ENCODE results near the gene TIMP1. TPM values are rescaled to one million over a fixed set of nuclear protein-coding genes. Genes with fewer than 3 reads are reported as not detected.

The TIMP1 gene
- total RNA-seq, 4 donors from 2014 or later = 46.5 to 395 (median 89.3) TPM

DNA sequence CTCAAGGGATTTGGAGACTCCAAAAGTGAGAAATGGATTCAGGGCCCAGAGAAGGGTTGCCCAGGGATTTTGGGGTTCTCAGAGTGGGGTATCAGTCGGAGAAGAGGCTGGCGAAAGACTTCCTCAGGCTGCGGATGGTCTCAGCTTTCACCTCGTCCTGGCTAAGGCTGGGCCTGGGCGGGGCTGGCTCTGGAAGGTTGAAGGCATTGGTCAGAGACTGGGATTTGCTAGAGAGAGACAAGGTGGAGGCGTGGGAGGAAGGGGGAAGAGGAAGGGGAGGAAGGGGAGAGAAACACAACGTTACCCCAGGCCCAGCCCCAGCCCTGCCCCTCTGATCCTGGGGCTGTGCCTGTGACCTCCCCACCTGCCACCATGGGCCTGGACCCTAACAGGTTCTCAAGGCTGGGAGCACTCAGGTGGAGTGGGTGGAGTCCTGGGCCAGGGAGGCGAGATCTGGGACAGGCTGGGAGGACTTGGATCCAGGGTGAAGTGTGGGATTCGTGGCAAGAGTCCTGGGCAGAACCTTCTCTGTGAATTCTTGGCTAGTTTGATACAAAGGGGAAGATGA lies 9.4 kb upstream of the TIMP1 start:
- DNase-seq = no peak
- no peaks in the 10 kb centered on the region for H3K9me3 ChIP-seq
- WGBS, 2 donors = 70 to 75% methylated on average over 8 to 9 of the region's 9 CpGs
- H3K27ac ChIP-seq = no peak overlapping the region
- no peaks in the 10 kb centered on the region for H3K27me3 ChIP-seq
- H3K4me1 ChIP-seq = peaks cover 0 to 13% of the 10 kb centered on the region in 2 donors
- peaks cover 11 to 26% of the 10 kb centered on the region in 2 donors for H3K36me3 ChIP-seq
- no peak overlapping the region for H3K4me3 ChIP-seq (replicated peaks in 1 of 3)
- intact Hi-C loops (cut with DNase I) = no loop called here
- TF ChIP-seq, protein P1, sequence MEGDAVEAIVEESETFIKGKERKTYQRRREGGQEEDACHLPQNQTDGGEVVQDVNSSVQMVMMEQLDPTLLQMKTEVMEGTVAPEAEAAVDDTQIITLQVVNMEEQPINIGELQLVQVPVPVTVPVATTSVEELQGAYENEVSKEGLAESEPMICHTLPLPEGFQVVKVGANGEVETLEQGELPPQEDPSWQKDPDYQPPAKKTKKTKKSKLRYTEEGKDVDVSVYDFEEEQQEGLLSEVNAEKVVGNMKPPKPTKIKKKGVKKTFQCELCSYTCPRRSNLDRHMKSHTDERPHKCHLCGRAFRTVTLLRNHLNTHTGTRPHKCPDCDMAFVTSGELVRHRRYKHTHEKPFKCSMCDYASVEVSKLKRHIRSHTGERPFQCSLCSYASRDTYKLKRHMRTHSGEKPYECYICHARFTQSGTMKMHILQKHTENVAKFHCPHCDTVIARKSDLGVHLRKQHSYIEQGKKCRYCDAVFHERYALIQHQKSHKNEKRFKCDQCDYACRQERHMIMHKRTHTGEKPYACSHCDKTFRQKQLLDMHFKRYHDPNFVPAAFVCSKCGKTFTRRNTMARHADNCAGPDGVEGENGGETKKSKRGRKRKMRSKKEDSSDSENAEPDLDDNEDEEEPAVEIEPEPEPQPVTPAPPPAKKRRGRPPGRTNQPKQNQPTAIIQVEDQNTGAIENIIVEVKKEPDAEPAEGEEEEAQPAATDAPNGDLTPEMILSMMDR (IDR thresholded peaks at IDR 0.05) = no peak
- no peak for TF ChIP-seq POLR2A (IDR thresholded peaks at IDR 0.05)

DNA sequence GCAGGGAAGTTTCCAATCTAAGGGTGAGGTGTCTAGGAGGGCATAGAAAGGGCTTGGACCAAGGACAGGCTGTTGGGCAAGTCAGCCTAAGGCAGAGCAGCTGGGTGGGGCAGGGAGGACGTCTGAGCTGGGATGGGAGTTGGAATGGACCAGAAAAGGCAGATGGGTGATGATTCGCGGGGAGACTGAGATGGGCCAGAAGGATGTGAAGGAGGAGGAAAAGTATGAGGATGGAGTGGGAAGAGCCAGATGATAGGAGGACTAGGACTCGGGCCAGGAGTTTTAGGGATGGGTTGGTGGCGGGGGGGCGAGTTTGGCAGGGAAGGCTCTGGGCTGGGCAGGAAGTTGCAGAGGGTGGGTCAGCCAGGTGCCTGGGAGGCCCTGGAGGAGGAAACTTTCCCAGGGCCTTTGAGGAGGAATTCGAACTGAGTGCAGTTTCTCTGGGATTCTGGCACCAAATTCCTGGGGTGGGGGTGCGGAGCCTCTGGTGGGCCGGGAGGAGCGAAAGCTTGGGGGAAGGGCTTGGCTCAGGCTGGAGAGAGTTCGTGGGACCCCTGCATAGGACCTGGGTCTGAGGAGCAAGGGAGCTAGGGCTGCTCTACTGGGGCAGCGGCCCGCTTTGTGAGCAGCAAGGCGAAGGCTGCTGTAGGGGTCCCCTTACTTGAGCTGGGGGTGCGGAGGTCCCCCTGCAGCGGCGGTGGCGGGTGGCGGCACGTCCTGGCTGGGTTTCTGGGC lies 8.7 kb upstream of the TIMP1 start:
- Histone ChIP-seq H3K27me3 (no peaks in the 10 kb centered on the region), H3K4me3 (replicated peaks in 1 of 3) (no peak overlapping the region), H3K9me3 (no peaks in the 10 kb centered on the region), H3K4me1 (peaks cover 0 to 13% of the 10 kb centered on the region in 2 donors), H3K27ac (peak overlapping the region in 1 of 3 donors; percentile 36), H3K36me3 (peaks cover 11 to 21% of the 10 kb centered on the region in 2 donors)
- no peak for DNase-seq
- WGBS, 2 donors = 27 to 30% methylated on average over 7 of the region's 20 CpGs
- intact Hi-C loops (cut with DNase I) = no loop called here
- TF ChIP-seq, protein P1 (IDR thresholded peaks at IDR 0.05) = no peak
- no peak for TF ChIP-seq POLR2A (IDR thresholded peaks at IDR 0.05)

DNA sequence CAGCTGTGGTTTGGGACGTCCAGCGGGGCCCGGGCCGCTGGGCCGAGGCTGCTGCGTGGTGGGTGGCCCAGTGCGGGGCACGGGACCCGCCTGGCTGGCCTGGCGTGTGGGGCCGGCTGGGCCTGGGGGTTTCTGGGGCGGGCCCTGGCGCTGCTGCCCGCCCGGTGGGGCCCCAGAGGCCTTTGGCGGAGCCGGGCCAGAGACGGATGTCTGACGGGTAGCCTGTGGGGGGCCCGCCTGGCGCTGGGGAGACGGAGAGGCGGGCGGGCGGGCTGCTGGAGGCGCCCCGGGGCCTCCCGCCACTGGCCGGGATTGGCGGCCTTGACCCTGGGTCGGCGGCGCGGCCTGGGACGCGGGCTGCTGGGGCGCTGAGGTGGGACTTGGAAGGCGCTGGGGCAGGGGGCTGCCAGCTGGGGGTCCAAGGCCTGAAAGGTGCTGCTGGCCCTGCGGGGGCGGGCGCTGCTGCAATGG lies 8.1 kb upstream of the TIMP1 start:
- Histone ChIP-seq H3K27me3 (no peaks in the 10 kb centered on the region), H3K4me3 (replicated peaks in 1 of 3) (no peak overlapping the region), H3K27ac (peak overlapping the region in 1 of 3 donors; percentile 36), H3K36me3 (peaks cover 7 to 15% of the 10 kb centered on the region in 2 donors), H3K4me1 (peaks cover 0 to 13% of the 10 kb centered on the region in 2 donors), H3K9me3 (no peaks in the 10 kb centered on the region)
- intact Hi-C loops (cut with DNase I) = no loop called here
- no peak for DNase-seq
- TF ChIP-seq, protein P1 (IDR thresholded peaks at IDR 0.05) = no peak
- TF ChIP-seq POLR2A (IDR thresholded peaks at IDR 0.05) = no peak
- no CpG with 5 or more reads among the region's 41 CpGs for WGBS, 2 donors

DNA sequence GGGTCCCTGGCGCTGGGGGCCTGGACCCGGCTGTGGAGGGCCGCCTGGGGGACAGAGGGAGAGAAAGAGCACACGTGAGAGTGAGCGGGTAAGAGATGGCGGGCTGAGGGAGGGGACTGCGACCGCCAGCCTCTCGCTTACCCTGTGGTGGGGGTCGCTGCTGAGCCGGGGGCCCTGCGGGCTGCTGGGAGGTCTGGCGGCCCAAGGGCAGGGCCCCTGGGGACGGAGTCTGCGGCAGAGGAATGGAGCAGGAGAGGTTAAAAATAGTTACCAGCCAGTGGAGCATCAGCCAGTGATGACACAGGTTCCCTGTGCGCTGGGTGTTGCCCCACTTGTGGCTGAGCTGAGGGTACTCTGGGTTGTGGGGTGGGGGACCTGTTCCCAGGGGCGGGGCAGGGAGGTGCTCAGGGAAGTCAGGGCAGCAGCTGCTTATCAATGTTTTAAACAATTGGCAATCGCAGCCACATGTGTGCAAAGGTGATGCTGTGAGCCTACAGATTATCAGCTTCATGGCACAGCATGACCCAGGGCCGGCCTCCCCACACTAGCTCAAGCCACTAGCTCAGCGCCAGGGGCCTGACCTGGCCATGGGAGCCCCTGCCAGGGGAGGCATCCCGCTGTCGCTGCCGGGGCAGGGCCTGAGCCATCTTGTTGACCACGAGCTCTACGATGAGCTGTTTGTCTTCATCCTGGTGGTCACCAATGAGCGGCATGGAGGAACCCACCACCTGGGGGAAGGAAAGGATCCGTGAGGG lies 7.5 kb upstream of the TIMP1 start:
- peaks cover 0 to 13% of the 10 kb centered on the region in 2 donors for H3K4me1 ChIP-seq
- H3K4me3 ChIP-seq (replicated peaks in 1 of 3) = no peak overlapping the region
- no peaks in the 10 kb centered on the region for H3K9me3 ChIP-seq
- DNase-seq = no peak
- intact Hi-C loops (cut with DNase I) = no loop called here
- H3K36me3 ChIP-seq = peaks cover under 1 to 9% of the 10 kb centered on the region in 2 donors
- WGBS, 2 donors = 41 to 60% methylated on average over 9 to 15 of the region's 27 CpGs
- no peaks in the 10 kb centered on the region for H3K27me3 ChIP-seq
- peak overlapping the region in 1 of 3 donors; percentile 36 for H3K27ac ChIP-seq
- TF ChIP-seq, protein P1 (IDR thresholded peaks at IDR 0.05) = no peak
- no peak for TF ChIP-seq POLR2A (IDR thresholded peaks at IDR 0.05)
